Occipital lobe (tissue), 2 donors: ENCODE results near the gene ROR1. TPM values are rescaled to one million over a fixed set of nuclear protein-coding genes. Genes with fewer than 3 reads are reported as not detected.

ENCODE experiments used
- DNase-seq: peaks from one replicate; lab custom pipeline; 2025; lab: John Stamatoyannopoulos, UW
- total RNA-seq: library from RNA; depleted of rRNA; stranded (reverse); fragments of >200 nt; gene quantifications from one replicate; pipeline ENCODE4 v1.2.3, GENCODE V29; 2014

The ROR1 gene
- total RNA-seq, 1 donor from 2014 or later = 2.5 TPM

DNA sequence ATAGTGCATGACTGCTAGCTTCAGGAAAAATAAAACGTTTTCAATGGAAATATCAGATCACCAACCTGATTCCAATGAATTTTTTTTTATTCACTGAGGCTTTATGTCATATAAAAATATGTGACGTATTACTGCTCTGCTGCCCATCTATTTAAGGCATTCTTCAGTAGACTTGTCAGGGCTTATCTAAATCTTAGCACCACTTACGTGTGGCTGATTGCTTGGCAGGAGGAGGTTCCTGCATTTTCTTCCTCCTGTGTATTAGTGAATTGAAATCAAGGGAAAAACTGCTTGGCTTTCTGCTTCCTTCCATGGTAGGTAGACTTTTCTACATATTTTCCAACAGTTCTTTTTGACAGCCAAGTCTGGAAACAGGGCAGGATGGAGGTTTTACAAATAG lies 80.3 kb downstream of the ROR1 start:
- DNase-seq = no peak

DNA sequence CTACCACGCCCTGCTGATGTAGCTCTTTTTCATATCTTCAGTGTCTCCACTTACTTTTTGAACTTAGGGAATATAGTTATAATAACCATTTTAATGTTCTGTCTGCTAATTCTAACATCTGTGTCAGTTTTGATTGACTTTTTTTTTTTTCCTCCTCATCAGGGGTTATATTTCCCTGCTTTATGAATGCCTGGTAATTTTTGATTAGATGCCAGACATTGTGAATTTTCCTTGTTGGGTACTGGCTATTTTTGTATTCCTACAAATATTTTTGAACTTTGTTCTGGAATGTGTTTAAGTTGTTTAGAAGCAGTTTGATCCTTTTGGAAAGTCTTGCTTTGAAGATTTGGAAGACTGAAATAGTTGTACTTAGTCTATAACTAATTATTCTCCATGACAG lies 82.1 kb downstream of the ROR1 start:
- no peak for DNase-seq

DNA sequence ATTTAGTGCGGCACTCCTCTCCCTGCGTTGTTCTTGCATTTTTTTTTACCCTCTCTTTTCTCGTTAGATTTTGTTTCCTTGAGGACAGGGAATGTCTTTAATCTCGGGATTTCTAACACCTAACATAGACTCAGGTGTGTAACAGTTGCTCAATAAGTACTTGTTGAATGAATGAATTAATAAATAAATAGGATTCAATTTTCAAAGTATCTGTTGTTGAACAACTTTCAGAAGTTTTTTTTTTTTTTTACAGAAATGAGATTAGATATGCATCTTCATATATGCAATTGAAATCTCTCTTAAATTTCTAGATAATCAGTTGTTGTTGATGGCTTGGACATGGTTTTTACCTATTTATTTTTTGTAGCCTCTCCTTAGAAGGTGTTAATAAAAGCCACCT lies 83.1 kb downstream of the ROR1 start:
- DNase-seq = no peak

DNA sequence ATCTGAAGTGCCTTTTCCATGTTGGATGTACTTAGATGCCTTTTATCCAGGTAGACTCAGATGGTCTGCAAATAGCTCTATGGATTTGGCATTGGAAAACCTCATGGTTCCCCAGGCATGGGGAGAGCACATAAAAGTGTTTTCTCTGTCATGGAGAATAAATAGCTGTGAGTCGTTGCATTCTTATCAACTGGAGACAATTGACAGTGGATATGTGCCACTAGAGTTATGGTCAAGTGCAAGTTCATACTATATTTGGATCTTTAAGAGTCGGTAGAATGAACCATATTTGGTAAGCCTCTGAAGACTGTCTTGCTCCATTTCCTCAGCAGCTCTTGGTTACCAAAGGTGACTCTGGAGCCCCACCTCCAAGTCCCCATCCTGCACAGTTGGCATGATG lies 83.7 kb downstream of the ROR1 start:
- DNase-seq = no peak

DNA sequence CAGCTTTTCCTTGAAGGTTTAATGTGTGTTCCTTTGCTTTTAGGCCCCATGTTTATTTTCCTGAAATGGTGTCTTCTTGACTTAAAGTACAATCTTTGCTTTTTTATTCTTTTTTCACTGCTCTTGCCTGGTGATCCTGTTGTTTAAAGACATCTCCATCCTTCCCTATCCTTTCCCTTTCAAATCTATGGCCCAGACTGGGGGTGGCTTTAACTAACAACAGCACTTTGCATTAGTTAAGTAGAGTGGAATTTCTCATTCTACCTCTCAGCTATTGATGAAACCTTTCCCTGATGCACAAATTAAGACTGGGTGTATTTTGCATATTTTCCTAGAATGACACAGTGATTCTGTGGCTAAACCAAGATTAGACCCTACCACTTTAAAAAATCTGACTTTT lies 84.3 kb downstream of the ROR1 start:
- no peak for DNase-seq

DNA sequence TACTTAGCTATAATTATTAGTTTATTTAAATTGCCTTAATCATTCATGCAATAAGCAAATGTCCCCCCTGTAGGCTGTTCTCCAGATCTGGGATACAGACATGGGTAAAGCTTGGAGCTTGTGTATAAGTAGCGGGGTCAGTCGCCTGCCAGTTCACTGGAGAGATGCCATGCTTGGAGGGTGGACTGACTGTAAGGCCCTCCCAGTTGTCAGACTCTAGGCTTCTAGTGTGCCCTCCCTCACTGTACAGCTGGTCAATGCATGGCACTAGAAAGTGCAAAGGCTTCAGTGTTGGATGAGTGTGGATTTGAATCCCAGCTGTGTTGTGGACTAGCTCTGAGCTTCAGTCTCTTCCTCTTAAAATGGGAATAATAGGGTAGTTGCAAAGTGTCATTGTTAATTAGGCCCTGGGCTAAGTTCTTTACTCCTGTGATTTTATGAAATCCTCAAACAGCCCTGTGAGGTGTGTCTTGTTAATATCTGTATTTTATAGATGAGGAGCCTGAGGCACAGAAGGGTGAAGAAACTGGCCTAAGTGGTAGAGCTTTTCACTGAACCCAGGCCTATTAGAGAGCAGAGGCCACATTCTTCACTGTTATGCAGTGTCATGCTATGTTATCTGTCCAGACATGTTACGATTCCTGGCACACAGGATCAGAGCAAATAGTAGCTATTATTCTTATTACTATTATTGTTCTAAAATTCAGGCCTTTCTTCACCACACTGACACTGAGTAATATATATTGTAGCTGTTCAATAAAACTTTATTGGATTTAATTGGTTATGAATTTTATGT lies 85.9 kb downstream of the ROR1 start:
- DNase-seq = no peak

DNA sequence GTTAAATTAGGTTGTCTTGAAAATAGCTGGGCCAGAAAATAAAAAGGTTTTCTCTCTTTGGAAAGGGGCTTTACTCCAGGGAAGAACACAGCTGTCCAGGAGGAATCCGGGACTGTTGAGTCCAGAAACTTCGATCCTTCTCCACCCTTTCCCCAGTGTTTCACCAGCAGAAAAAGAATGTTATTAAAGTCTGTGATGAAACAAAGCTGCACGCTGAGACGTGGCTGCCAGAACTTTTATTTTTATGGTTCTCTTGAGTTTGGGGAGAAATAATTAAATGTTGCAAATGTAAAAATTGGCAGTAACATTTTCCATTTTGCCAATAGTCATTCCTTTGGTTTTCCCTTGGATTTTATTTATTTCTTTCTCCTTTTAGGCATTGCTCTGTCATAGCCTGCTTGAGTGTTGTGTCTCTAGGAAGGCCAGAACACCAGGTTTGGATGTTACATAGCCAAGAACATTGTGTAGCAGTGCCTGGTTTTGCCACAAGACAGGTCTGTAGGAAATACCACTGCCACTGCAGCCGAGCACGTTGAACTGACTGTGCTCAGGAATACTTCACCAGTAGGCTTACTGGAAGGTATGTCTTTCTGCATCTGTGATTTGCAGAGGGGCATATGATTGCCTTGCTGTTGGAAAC lies 87.4 kb downstream of the ROR1 start:
- no peak for DNase-seq

DNA sequence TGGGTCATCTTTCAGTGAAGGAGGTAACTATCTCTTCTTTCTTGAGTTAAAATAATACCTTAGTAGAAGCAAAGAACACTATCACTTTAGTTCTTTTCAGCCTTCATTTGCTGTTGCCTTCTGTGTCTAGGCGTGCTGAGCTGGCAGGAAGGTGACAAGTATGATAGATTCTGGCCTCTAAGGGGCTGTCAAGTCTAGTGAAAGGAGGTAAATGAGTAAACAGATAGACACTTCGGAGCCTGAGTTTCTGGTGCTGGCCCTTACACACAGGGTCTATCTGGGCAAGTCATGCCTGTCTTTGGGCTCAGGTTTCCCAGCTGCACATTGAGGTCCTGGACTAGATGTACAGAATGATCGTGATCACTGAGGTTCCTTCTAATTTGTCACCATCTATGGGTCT lies 89.3 kb downstream of the ROR1 start:
- no peak for DNase-seq

DNA sequence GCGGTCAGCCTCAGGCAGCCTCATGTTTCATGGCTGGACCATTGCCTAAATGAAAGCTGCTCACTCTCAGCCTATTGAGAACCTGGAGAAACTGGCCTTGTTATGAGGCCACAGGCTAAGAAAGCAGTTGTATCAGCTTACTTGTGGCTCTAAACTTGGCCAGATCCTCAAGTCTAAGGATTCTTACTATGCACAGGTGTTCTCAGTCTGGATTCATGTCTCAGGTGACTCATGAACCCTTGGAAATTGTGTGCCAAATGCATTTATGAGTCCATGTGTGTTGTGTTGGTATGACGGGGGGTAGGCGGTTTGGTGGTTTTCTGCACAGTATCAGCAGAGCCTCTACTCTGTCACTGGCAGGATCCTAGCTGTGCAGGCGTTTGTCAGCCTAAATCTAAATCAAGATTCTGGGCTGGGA lies 90.4 kb downstream of the ROR1 start:
- DNase-seq = no peak

DNA sequence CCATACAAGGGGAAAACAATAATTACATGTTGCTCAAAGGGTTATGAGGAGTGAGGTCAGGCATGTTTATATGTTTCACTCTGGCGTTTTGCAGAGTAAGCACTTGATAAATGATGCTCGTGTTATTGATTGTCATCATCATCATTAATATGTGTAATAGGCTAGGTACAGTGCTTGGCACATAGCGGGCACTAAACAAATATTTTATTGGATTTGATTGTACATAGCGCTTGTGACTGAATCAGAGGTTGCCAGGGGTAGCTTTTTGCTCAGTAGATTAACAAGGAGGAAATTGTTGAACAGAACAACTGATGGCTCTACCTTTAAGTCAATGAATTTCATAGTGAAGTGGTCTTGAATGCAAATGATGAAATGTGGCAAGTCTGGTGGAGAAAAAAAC lies 91.7 kb downstream of the ROR1 start:
- DNase-seq = no peak

DNA sequence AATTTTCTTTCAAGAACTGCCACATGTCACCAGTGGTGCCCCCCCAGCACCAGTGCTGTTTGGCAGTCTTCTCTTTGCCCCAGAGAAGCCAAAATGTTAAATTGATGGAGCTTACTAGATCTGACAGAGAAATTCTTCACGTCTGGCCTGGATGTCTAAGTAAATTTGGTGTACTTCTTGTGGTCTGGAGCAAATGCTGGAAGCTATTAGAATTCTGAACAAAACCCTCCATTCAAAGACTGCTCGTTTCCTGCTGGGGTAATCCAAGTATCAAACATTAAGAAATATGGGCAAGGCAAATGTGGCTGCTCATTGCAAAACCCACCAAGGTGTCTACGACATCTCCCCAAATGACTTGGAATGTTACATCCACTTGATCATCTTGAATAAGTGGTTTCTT lies 92.3 kb downstream of the ROR1 start:
- DNase-seq = no peak

DNA sequence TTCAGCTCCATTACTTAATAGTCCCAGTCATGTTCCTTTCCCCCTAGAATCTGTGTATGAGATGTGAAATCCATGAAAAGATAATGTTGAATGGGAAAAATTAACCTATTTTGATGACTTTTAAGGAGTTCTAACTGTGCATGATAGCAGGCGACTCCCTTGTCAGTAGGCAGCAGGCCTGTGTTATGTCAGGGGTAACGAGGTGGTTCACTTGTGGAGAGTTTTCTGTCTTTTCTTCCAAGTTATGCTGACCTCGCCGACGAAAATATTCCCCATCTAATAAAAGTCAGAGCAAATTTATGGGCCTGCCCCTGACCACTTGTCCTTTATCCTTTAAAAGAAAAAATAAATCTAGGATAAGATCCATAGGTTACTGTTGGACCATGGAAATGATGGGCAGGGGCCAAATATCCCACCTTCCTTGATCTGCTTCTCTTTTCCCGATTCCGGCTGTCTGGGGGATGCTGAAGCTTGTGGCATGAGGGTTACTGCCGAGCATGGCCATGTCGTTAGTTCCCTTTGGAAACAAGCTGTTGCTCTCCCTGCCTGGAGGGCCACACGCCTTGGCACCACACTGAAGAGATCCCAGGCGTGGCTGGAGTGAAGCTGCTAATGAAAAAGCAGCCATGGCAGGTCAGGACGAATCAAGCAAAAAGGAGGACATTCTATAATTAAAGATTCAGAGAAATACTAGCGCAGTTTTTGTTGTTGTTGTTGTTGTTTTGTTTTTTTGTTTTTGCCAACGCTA lies 93.8 kb downstream of the ROR1 start:
- DNase-seq = no peak

DNA sequence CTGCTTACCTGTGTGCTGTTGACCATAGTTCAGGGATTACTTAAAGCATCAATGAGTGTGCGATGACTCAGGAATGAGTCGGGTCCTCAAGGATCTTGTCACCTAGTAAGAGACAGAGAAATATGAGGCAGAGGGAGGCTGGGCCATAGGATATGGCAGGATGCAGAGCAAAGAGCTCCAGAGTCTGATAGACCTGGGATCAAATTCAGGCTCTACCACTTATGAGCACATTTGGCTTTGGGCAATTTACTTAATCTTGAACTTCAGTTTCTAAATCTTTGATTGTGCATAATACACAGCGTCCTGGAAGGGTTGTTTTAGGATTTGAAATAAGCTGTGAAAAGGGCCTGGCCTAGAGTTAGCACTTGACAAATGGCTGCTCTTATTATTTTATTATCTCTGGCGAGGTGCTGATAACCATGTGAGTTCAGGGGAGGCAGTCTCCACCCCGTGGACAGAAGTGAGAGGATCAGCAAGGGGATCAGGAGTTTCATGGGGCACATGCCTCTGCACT lies 94.5 kb downstream of the ROR1 start:
- DNase-seq = no peak

DNA sequence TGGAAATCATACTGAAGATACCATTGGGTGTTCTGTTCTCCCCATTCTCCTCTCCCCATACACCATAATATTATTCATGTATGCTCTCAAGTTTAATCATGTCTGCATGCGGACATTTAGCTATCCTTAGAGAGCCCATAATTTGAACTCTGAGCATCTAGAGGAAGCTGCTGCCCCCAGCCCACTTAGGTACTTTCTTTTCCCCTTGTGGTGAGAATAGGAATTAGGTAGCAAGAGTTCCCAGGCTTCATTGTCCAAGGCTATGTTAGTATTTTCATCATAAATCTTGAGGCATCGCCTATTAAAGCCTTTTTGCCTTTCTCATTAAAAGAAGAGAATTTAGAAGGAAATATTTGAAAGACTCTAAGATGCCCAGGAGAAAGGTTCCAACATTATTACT lies 96.3 kb downstream of the ROR1 start:
- DNase-seq = no peak

DNA sequence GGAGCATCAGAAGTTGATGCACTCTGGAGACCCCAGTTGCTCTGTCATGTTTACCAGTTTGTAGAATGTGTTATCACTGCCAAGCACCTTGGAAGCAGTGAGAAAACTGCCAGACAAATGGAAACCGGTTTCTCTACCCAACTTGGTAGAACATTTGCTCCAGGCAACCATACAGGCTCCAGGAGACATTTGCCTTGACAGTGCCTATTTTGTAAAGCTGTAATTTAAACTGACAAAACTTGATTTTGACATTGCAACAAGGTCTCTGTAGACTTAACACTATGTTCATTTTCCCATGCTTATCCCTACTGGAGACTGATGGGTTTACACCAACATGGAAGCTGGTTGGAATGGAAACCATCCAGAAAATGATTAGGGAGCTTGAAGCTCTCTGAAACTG lies 97.6 kb downstream of the ROR1 start:
- no peak for DNase-seq

DNA sequence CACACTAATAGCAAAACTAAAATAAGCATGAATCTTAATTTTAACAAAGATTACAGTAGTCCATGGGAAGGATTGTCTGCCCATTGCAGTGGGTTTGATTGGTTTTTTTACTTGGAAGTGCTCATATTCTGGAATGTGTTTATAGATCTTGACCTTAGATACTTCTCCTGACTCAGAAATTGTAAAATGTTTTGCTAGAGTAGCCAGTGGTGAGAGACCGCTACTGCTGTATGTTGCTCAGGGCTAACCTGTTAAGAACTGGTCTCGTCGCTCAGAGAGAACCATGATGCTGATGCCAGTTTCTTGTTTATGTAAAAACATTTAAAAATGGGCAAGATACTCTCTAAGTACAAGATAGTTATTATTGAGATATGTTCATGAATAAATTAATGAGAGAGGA lies 99.9 kb downstream of the ROR1 start:
- no peak for DNase-seq

DNA sequence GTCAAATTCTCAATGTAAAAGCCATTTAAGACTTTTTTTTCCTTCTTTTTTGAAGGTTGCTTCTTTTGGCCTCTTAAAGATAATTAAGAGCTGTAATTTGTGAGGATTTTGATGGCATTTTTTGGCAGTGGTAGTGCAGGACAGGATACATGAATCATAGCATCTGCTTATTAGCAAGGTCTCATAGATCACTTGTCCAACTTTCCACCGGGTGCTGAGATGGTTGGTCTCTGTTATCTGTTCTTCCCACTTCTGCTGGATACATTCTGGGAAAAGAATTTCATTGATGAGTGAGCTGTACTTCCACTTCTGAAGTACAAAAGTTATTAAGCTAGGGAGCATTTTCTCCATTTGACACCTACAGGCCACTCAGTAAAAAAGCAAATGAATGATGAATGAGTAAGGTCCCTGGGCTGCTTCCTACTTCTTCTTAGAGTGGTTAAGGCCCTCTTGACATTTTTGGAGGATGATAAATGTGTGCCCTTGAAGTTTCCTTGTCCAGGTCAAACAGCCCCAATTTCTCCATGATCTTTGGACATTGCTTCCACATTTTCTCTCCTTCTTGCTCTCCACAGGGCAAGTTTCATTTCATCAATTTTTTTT lies 100.6 kb downstream of the ROR1 start:
- no peak for DNase-seq

DNA sequence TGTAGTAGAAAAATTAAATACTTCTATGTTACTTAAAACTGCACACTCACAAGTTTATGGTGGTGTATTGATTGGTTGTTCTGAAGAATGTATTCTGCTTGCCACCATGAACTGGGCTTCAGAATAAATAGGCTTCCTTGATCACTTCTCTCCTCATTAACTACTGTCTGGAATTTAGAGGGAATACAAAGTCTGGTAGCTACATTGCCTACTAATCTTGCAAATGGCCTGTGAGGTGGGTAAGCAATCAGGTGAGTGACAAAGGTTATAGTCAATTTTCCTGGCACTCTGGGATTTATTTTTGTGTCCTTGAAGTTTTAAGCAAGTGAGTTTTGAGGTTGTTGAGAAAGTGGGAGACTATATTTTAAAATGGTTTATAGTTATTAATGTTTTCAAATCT lies 101.8 kb downstream of the ROR1 start:
- DNase-seq = no peak

DNA sequence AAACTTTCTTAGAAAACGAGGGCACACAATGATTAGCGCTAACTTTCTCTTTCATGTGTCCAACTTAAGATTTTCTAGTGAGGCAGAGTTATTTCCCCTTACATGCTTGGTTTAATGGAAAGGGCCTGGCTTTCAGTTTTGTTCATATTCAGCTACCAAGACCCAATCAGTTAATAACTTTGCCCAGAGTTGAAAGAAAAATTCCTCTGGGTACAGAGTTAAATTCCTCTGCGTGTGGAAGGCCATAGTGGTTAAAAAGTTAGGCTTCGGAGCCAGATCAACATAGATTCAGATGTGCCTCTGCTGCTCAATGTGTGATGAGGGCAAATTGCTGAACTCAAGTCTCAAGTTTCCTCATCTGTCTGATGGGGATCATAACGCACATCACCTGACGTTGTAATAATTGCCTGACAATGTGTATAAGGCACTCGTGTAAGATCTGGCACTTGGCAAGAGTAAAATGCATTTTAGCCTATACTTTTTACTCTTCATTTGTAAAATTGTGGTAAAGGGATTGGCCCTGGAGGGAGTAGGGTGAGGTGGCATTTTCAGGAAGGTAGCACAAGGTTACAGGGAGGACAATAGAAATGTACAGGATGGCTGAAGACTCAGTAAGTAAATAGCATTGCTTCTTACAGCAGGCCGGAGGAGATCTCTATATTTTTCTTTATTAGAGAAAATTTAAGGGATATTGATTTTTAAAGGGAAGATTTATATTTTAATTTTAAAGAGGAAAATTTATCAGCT lies 103.4 kb downstream of the ROR1 start:
- no peak for DNase-seq

DNA sequence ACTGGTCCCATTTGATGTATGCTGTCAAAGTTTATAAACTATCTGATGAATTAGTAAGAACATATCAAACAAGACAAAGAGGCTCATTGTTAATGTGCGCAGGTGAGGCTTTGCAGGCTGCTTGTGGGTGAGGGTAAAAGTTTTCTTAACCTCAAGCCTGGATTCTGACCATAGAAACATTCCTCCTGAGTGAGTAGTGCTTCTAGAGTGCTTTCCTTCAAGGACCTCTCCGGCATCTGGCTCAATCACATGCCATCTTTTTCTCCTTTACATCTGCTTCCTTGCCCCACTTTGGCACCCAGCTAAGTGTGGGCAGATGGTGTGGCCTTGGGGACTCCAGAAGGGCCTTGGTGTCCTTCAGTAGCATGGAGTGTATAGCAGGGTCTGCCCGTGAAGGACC lies 104.0 kb downstream of the ROR1 start:
- DNase-seq = no peak

DNA sequence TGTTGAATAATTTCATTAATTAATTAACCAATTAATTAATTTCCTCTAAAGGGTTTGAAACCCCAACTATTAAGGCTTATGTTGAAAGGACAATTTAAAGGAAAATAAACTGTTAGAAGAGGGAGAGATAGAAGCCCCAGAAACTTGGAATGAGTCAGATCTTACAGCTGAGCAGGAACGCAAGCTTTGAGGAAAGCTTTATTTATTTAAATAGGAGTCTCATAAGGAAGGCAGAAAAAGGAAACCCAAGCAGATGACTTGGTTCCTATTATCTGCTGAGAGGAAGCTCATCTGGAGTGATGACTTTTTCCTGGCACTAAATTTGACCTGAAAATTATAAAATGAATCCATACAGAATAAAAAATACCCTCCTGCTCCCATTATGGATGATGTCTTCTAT lies 105.1 kb downstream of the ROR1 start:
- DNase-seq = no peak
